BLaER1 (cell line): Measurements from ENCODE around the gene SULT4A1.

Source experiments
- H3K27ac ChIP-seq: shearing (Covaris generic); formaldehyde crosslinking; 2 replicates; pipeline ENCODE4 v1.8.1; 2022
- H3K27me3 ChIP-seq: shearing (Covaris generic); formaldehyde crosslinking; 2 replicates; pipeline ENCODE4 v1.8.1; 2022
- H3K36me3 ChIP-seq: shearing (Covaris generic); formaldehyde crosslinking; 2 replicates; pipeline ENCODE4 v1.8.1; 2022
- H3K4me1 ChIP-seq: shearing (Covaris generic); formaldehyde crosslinking; 2 replicates; pipeline ENCODE4 v1.8.1; 2022
- H3K4me2 ChIP-seq: shearing (Covaris generic); formaldehyde crosslinking; 2 replicates; pipeline ENCODE4 v1.8.1; 2022
- H3K4me3 ChIP-seq: shearing (Covaris generic); formaldehyde crosslinking; 2 replicates; pipeline ENCODE4 v1.8.1; 2022
- H3K9ac ChIP-seq: shearing (Covaris generic); formaldehyde crosslinking; 2 replicates; pipeline ENCODE4 v1.8.1; 2022
- H3K9me3 ChIP-seq: shearing (Covaris generic); formaldehyde crosslinking; 2 replicates; pipeline ENCODE4 v1.8.1; 2022
- H4K20me1 ChIP-seq: shearing (Covaris generic); formaldehyde crosslinking; 2 replicates; pipeline ENCODE4 v1.8.1; 2022
- Cebpa-rat ChIP-seq: shearing (Covaris generic); IDR thresholded peaks from 2 replicates; pipeline ENCODE4 v1.8.1; 2022

Gene SULT4A1

DNA sequence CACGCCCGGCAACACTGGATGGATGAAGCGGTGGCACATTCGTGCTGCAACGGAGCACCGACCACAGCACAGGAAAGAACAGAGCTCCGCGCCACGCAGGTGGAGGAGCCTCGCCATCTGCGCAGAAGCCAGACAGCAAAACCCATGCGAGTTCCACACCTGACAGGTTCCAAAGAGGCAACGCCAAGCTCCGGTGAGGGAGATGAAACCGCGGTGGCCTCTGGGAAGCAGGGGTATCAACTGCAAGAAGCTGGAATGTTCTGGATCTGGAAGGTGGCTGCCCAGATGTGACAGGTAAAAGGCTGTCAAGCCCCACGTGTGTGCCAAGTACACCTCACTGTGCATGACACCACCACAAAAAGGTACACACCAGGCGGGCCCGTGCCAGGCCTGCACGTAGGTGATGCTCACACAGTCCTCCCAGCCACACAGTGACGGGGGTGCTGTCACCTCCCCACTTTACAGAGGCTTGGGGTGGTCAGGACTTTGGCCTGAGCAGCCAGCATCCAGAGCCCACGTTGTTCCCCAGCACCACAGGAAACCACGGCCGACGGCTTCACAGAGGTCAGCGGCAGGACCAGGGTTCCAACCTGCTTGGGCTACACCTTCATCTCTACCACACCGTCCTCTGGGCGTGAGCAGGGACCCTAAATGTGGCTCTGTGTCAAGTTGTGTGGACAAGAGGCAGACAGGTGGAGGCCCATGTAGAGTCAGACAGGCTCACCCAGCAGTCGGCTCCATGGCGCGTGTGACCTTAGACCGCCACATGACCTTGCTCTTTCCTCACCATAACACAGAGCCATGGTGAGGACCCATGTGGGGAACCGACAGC is 30.5 kb downstream of the SULT4A1 start:
- H3K27me3 ChIP-seq: no peaks in the 10 kb centered on the region
- peaks cover 7% of the 10 kb centered on the region for H4K20me1 ChIP-seq
- H3K4me3 ChIP-seq: no peak overlapping the region
- no peak for TF ChIP-seq Cebpa-rat
- H3K9ac ChIP-seq: no peak overlapping the region
- H3K4me1 ChIP-seq: peaks cover 87% of the 10 kb centered on the region
- no peaks in the 10 kb centered on the region for H3K9me3 ChIP-seq
- no peaks in the 10 kb centered on the region for H3K36me3 ChIP-seq
- no peak overlapping the region for H3K27ac ChIP-seq
- H3K4me2 ChIP-seq: peak overlapping the region; percentile 83

DNA sequence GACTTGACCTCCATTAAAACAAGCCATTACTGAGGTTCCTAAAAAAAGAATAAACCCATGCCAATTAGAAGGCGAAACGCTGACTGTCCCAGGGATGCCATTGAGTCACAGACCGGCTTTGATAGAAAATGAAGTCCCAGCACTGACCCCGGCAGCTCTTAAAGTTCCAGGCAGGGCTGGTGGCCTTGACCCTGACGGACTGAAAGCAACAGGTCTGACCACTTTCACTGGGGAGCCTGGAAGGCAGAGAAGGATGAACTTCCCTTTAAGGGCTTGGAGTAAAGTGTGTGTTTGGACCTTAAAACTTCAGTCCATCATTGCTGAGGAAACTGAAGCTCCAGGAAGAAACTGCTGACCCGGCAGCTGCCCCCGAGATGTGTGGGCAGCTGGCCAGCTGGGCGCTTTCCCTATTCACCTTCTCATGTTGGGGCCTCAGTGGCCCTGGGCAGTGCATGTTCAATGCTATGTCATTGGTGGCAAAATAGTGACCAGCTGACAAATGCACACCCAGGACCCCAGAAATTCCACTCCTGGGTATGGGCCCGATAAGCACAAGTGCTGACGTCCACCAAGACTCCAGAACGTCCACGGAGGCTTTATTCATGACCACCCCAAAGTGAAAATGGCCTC is 31.3 kb downstream of the SULT4A1 start:
- no peak for TF ChIP-seq Cebpa-rat
- H3K36me3 ChIP-seq: no peaks in the 10 kb centered on the region
- peaks cover 7% of the 10 kb centered on the region for H4K20me1 ChIP-seq
- H3K27me3 ChIP-seq: no peaks in the 10 kb centered on the region
- H3K4me1 ChIP-seq: peaks cover 90% of the 10 kb centered on the region
- peak overlapping the region; percentile 83 for H3K4me2 ChIP-seq
- H3K9me3 ChIP-seq: no peaks in the 10 kb centered on the region
- H3K9ac ChIP-seq: no peak overlapping the region
- H3K27ac ChIP-seq: no peak overlapping the region
- no peak overlapping the region for H3K4me3 ChIP-seq

DNA sequence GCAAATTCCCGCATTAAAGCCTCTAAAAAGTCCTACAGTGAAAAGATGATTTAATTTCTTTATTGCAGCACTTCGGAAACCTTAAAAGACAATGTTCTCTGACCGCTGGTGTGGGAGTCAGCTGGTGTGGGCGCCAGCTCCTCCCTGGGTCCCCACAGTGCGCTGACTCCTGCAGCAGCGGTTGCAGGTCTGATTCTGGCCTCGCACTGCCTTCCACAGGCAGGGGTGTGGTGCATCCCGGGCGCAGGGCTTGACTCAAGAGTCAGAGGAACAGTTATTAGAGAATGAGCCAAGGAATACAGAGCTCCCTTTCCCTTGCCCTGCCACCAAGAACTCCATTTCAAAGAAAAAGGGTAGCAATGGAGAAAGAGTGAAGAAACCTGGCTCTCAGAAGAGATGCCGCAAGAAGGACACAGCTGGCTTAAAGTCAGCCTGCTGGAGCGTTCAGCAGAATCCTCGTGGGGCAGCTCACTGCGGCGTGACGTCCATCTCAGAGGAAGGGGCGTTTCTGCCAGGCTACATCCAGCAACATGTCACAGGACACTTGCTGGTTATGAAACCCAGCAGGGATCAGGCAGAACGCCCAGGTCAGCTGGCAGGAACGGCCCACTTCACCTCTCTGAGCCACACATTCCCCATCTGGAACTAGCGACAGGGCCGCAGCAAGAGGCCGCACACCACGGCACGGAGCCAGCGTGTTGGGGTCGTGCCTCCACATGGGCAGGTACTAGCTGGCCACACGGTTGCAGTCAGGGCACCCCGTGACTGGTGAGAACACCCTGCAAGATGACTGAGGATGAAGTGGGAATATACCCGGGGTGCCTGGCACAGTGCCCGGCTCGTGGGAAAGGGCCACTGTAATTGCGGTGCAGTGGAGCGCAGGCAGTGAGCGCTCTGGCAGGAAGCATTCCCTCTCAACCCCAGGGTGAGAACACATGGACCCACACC is 32.1 kb downstream of the SULT4A1 start:
- Histone ChIP-seq H3K27ac (peak overlapping the region; percentile 77), H3K27me3 (no peaks in the 10 kb centered on the region), H3K4me1 (peaks cover 87% of the 10 kb centered on the region), H3K4me3 (peak overlapping the region; percentile 38), H3K9me3 (no peaks in the 10 kb centered on the region), H4K20me1 (peaks cover 7% of the 10 kb centered on the region), H3K4me2 (peak overlapping the region; percentile 83), H3K9ac (peak overlapping the region; percentile 62; the same call in 1 of the 2 replicates), H3K36me3 (no peaks in the 10 kb centered on the region)
- 0 out of 2 replicates have a peak, but pooled peaks have one; percentile 44 for TF ChIP-seq Cebpa-rat

DNA sequence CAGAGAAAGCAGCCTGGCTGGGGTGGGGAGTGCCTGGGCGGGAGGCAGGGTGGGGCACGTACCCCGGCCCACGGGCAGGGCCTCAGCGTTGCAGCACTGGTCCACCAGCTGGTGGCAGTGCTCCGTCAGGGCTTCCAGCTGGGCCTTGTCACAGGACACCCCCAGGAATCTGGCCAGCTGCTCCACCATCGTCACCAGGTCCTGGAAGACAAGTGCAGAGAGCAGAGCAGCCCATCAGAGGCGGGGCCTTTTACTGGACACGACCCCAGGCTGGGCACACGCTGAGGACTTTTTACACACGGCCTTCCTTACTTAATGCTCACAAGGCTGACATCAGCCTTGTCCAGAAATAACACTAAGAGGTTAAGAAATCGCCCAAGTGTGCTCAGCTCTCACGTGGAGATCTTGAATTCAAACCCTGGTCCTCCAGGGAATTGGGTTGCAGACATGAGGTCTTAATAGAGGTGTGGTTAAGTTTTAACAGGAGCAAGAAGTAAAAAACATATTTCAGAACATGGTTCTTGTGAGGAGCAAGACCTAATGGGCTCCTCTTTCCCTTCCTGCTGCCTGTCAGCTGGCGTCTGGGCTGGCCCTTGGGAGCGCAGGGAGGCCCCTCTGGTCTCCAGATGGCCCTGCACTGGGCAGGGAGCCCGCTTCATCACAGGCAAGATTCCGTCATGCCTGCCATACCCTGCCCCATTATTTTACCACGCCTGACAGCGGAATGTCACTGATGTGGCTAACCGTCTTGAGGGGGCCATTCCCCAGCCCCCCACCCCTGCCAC is 33.1 kb downstream of the SULT4A1 start:
- peaks cover 83% of the 10 kb centered on the region for H3K4me1 ChIP-seq
- H3K4me2 ChIP-seq: peak overlapping the region; percentile 83
- H4K20me1 ChIP-seq: peaks cover 7% of the 10 kb centered on the region
- no peaks in the 10 kb centered on the region for H3K36me3 ChIP-seq
- H3K9ac ChIP-seq: peak overlapping the region; percentile 62; the same call in 1 of the 2 replicates
- H3K27ac ChIP-seq: peak overlapping the region; percentile 77
- peak overlapping the region; percentile 38 for H3K4me3 ChIP-seq
- TF ChIP-seq Cebpa-rat: no peak
- no peaks in the 10 kb centered on the region for H3K27me3 ChIP-seq
- H3K9me3 ChIP-seq: no peaks in the 10 kb centered on the region

DNA sequence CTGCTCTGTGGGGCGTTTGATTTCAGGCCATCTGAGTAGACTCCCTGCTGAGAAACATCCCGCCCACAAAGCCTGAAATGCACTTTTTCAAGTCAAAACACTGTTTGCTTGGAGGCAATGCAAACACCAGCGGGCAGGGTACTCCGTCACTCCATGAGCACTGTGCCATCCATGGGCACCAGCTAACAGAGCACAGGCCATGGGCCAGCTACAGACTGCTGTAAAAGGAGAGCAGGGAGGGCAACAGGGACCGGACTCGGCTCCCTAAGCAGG is 33.7 kb downstream of the SULT4A1 start:
- no peaks in the 10 kb centered on the region for H3K27me3 ChIP-seq
- H4K20me1 ChIP-seq: peaks cover 7% of the 10 kb centered on the region
- peak overlapping the region; percentile 62; the same call in 1 of the 2 replicates for H3K9ac ChIP-seq
- H3K4me1 ChIP-seq: peaks cover 78% of the 10 kb centered on the region
- H3K4me2 ChIP-seq: peak overlapping the region; percentile 83
- H3K9me3 ChIP-seq: no peaks in the 10 kb centered on the region
- H3K36me3 ChIP-seq: no peaks in the 10 kb centered on the region
- H3K27ac ChIP-seq: peak overlapping the region; percentile 77
- TF ChIP-seq Cebpa-rat: no peak
- H3K4me3 ChIP-seq: 0 out of 2 replicates have a peak overlapping the region, but pooled peaks have one; percentile 10

DNA sequence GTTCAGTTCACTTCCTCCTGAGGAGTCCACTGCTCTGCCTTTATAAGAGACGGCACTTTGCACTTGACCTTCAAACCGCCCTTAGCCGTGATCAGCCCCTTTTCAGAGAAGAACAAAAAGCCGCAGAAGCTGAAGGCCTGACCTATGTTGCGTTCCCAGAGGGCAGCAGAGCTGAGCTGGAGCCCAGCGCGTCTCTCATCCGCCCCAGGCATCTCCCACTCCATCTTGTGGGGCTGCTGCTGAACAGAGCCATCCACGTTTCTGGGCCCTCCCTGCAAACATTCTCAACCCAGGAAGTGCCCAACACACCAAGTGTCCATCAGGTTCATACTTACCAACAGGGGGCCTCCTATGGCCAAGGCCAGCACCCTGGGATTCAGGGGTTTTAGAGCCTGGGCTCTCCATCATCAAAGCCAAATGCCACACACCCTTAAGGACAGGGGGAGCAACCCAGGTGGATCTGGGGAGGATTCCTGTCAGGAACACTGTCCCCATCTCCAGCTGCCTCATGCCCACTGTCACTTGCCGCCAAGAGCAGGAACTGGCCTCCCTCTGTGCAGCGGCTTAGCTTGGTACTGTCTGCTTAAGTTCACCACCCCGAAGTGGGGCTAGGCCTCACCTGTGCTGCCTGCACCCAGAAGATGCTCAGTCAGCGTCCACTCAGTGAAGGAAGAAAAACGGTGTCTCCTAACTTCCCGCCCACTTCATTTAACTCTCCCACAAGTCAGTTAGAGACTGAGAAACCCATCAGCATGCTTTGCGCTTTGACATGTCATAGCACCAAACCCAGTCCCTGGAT is 34.2 kb downstream of the SULT4A1 start:
- Histone ChIP-seq H3K9ac (0 out of 2 replicates have a peak overlapping the region, but pooled peaks have one; percentile 62), H3K4me2 (peak overlapping the region; percentile 83), H3K9me3 (no peaks in the 10 kb centered on the region), H3K4me1 (peaks cover 73% of the 10 kb centered on the region), H3K27ac (no peak overlapping the region), H4K20me1 (peaks cover 7% of the 10 kb centered on the region), H3K36me3 (no peaks in the 10 kb centered on the region), H3K4me3 (no peak overlapping the region), H3K27me3 (no peaks in the 10 kb centered on the region)
- no peak for TF ChIP-seq Cebpa-rat

DNA sequence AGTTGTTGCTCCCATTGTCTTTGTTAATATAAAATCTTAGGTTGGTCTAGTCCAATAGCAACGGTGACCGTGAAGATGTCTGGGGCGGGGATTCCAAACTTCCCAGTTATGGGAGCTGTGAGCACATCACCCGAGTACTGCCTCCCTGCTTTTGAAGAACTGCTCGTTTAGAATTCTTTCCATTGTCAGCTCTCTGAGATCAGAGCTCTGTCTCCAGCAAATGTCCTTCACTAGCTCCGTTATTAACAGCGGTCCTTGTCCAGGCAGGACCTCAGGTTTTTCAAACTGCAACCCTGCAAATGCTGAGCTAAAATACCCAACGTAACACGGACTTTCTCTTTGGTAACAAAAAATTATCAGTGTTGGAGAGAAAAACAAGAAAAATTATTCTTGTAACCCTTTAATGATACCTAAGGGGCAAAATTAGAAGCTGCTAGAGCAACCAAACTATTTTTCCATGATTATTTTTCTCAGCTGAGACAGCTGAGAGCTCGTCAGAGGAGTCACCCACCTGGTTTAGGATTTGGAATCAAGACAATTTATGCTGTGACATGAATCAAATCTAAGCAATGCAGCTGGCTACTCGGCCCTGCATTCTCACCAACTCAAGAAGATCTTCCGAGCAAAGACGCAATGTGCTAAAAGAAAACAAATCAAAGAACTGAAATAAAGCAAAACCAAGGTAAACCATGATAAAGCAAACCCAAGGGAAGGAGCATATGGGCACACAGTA is 35.1 kb downstream of the SULT4A1 start:
- H4K20me1 ChIP-seq: peaks cover 7% of the 10 kb centered on the region
- H3K9ac ChIP-seq: no peak overlapping the region
- no peaks in the 10 kb centered on the region for H3K27me3 ChIP-seq
- H3K9me3 ChIP-seq: no peaks in the 10 kb centered on the region
- no peak overlapping the region for H3K4me3 ChIP-seq
- no peaks in the 10 kb centered on the region for H3K36me3 ChIP-seq
- peak overlapping the region; percentile 83 for H3K4me2 ChIP-seq
- TF ChIP-seq Cebpa-rat: no peak
- peaks cover 63% of the 10 kb centered on the region for H3K4me1 ChIP-seq
- H3K27ac ChIP-seq: no peak overlapping the region
